Chondrocyte (in vitro differentiated cells): ENCODE results near the gene DCDC1. TPM values are rescaled to one million over a fixed set of nuclear protein-coding genes. Genes with fewer than 3 reads are reported as not detected.

Experiments used
- DNase-seq: peaks from one replicate; pipeline ENCODE4 v3.0.0; 2021; ENCODE audit warnings: mixed read lengths, low spot score
- H3K27ac Mint-ChIP-seq: one replicate; pipeline ENCODE4 v1.8.0; 2021; ENCODE audit warnings: mild to moderate bottlenecking, moderate library complexity, mixed read lengths; ENCODE audit not compliant: unreplicated experiment
- H3K27me3 Mint-ChIP-seq: 2 replicates; pipeline ENCODE4 v1.8.0; 2021; ENCODE audit warnings: low read depth, mixed read lengths
- H3K36me3 Mint-ChIP-seq: 2 replicates; pipeline ENCODE4 v1.8.0; 2021; ENCODE audit warnings: low read depth, mixed read lengths
- H3K4me1 Mint-ChIP-seq: 2 replicates; pipeline ENCODE4 v1.8.0; 2021; ENCODE audit warnings: low read depth, mild to moderate bottlenecking, mixed read lengths
- H3K4me3 Mint-ChIP-seq: one replicate; pipeline ENCODE4 v1.8.0; 2021; ENCODE audit warnings: mild to moderate bottlenecking, moderate library complexity, mixed read lengths; ENCODE audit not compliant: unreplicated experiment
- H3K9me3 Mint-ChIP-seq: 2 replicates; pipeline ENCODE4 v1.8.0; 2021; ENCODE audit warnings: low read depth, mixed read lengths
- total RNA-seq: library from RNA; stranded (reverse); gene quantifications from 3 replicates; pipeline ENCODE4 v1.2.1, GENCODE V29; 2021
- TF ChIP-seq, protein P1 (sequence below): fragments of 200-600 bp; sonication (generic); IDR thresholded peaks from 2 replicates; pipeline ENCODE4 v1.5.0; 2021; ENCODE audit warnings: antibody characterized with exemption, mild to moderate bottlenecking, moderate library complexity

The DCDC1 gene
- total RNA-seq, 1 donor from 2014 or later, result not detected

DNA sequence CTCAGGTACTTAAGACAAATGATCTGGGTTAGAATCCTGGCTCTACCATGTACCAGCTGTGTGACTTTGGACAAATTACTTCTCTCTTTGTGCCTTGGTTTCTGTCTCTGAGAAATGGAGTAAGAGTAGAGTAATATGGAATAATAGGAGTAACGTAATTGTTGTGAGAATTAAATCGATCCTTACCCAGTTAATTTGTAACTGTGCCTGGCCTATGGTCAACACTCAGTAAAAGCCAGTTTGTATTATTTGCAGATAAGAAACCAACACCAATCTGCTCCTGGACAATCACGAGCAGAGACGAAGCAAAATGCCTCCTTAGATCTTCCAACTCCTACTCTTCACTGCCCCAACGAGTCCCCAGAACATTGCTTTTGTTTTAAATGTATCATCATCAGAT, 266.7 kb downstream of the DCDC1 start:
- TF ChIP-seq, protein P1, sequence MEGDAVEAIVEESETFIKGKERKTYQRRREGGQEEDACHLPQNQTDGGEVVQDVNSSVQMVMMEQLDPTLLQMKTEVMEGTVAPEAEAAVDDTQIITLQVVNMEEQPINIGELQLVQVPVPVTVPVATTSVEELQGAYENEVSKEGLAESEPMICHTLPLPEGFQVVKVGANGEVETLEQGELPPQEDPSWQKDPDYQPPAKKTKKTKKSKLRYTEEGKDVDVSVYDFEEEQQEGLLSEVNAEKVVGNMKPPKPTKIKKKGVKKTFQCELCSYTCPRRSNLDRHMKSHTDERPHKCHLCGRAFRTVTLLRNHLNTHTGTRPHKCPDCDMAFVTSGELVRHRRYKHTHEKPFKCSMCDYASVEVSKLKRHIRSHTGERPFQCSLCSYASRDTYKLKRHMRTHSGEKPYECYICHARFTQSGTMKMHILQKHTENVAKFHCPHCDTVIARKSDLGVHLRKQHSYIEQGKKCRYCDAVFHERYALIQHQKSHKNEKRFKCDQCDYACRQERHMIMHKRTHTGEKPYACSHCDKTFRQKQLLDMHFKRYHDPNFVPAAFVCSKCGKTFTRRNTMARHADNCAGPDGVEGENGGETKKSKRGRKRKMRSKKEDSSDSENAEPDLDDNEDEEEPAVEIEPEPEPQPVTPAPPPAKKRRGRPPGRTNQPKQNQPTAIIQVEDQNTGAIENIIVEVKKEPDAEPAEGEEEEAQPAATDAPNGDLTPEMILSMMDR, result no peak
- peaks cover 19% of the 10 kb centered on the region for H3K27me3 Mint-ChIP-seq
- H3K27ac Mint-ChIP-seq, result no peak overlapping the region
- H3K9me3 Mint-ChIP-seq, result no peaks in the 10 kb centered on the region
- DNase-seq, result no peak
- no peak overlapping the region for H3K4me3 Mint-ChIP-seq
- H3K4me1 Mint-ChIP-seq, result no peaks in the 10 kb centered on the region
- H3K36me3 Mint-ChIP-seq, result no peaks in the 10 kb centered on the region

- Mint-ChIP-seq H3K4me1 (no peaks in the 10 kb centered on the region), H3K9me3 (no peaks in the 10 kb centered on the region), H3K27ac (no peak overlapping the region), H3K4me3 (no peak overlapping the region), H3K27me3 (peaks cover 15% of the 10 kb centered on the region), H3K36me3 (no peaks in the 10 kb centered on the region)
- TF ChIP-seq, protein P1, result no peak
- DNase-seq, result no peak
Measured at GRCh38 chr11:31102316-31102715, 267.2 kb downstream of the DCDC1 start.

- Mint-ChIP-seq H3K4me1 (no peaks in the 10 kb centered on the region), H3K4me3 (no peak overlapping the region), H3K27ac (no peak overlapping the region), H3K9me3 (no peaks in the 10 kb centered on the region), H3K36me3 (no peaks in the 10 kb centered on the region), H3K27me3 (peaks cover 5% of the 10 kb centered on the region)
- TF ChIP-seq, protein P1, result no peak
- no peak for DNase-seq
Measured at GRCh38 chr11:31096191-31096805, 273.2 kb downstream of the DCDC1 start.

DNA sequence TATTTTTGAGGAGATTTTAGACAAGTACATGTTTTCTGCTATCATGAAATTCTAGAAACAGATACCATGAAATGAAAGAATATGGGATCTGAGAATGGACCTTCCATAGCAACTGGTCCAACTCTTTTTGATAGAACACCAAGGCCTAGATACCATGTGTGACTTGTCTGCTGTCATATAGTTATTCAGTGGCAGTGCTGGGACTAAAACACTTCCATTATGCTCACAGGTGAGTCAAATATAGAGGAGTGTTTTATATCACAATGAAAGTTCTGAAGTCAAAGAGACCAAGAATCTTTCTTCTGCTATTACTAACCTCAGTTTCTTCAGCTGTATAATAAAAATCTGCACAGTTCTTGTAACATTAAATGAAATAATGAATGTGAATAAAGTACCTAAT, 276.9 kb downstream of the DCDC1 start:
- DNase-seq, result no peak
- no peak overlapping the region for H3K4me3 Mint-ChIP-seq
- H3K27ac Mint-ChIP-seq, result no peak overlapping the region
- TF ChIP-seq, protein P1, result no peak
- no peaks in the 10 kb centered on the region for H3K27me3 Mint-ChIP-seq
- no peaks in the 10 kb centered on the region for H3K4me1 Mint-ChIP-seq
- no peaks in the 10 kb centered on the region for H3K36me3 Mint-ChIP-seq
- H3K9me3 Mint-ChIP-seq, result peaks cover 18% of the 10 kb centered on the region

DNA sequence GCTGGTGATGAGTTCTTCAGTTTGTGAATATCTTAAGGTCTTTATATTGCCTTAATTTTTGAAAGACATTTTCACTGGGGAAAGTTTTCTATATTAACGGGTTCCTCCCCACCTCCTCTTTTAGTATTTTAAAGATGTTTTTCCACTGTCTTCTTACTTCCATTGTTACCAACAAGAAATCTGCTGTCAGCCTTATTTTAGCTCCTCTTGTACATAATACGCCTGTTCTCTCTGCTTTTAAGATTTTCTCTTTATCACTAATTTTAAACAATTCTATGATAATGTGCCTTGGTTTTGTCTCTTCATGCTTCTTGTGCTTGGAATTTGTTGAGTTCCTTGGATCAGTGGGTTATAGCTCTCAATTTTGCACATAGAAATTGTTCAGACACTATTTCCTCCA, 280.4 kb downstream of the DCDC1 start:
- no peak overlapping the region for H3K4me3 Mint-ChIP-seq
- no peaks in the 10 kb centered on the region for H3K4me1 Mint-ChIP-seq
- no peak overlapping the region for H3K27ac Mint-ChIP-seq
- DNase-seq, result no peak
- TF ChIP-seq, protein P1, result no peak
- H3K27me3 Mint-ChIP-seq, result peaks cover 4% of the 10 kb centered on the region
- H3K9me3 Mint-ChIP-seq, result peaks cover 18% of the 10 kb centered on the region
- H3K36me3 Mint-ChIP-seq, result no peaks in the 10 kb centered on the region
